Measurements from ENCODE around the gene SLC6A11.

Gene SLC6A11

GRCh38 chr3:10927551-10927950 lies 111.5 kb downstream of the SLC6A11 start:
- TF ChIP-seq, protein P1, sequence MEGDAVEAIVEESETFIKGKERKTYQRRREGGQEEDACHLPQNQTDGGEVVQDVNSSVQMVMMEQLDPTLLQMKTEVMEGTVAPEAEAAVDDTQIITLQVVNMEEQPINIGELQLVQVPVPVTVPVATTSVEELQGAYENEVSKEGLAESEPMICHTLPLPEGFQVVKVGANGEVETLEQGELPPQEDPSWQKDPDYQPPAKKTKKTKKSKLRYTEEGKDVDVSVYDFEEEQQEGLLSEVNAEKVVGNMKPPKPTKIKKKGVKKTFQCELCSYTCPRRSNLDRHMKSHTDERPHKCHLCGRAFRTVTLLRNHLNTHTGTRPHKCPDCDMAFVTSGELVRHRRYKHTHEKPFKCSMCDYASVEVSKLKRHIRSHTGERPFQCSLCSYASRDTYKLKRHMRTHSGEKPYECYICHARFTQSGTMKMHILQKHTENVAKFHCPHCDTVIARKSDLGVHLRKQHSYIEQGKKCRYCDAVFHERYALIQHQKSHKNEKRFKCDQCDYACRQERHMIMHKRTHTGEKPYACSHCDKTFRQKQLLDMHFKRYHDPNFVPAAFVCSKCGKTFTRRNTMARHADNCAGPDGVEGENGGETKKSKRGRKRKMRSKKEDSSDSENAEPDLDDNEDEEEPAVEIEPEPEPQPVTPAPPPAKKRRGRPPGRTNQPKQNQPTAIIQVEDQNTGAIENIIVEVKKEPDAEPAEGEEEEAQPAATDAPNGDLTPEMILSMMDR (IDR thresholded peaks at IDR 0.05; ENCODE audit: borderline replicate concordance, insufficient read depth, low read depth, low read length) = no peak
- no peak overlapping the region for H3K4me3 ChIP-seq (ENCODE audit: low read depth, low read length)

- TF ChIP-seq, protein P1 (IDR thresholded peaks at IDR 0.05; ENCODE audit: borderline replicate concordance, insufficient read depth, low read depth, low read length) = no peak
- H3K4me3 ChIP-seq (ENCODE audit: low read depth, low read length) = no peak overlapping the region
Observed at GRCh38 chr3:10928407-10928960, 112.5 kb downstream of the SLC6A11 start.

DNA sequence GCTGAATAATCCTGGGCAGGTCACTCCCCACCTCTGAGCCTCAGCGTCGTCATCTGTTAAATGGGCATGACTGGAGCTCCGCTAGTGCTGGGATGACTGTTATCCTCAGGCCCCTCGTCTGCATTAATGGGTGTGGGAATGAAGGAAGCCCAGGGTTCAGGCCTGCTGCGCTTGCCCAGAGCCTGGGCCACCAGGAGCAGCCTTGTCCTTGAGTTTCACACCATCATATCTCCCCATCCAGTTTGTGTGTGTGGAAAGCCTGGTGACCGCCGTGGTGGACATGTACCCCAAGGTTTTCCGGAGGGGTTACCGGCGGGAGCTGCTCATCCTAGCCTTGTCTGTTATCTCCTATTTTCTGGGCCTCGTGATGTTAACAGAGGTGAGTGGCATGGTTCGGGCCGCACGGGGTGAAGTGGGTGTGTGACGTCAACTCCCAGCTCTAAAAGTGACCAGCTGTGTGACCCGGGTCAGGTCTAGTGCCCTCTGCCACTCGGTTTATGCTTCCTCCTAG lies 113.0 kb downstream of the SLC6A11 start:
- TF ChIP-seq, protein P1 (IDR thresholded peaks at IDR 0.05; ENCODE audit: borderline replicate concordance, insufficient read depth, low read depth, low read length) = no peak

DNA sequence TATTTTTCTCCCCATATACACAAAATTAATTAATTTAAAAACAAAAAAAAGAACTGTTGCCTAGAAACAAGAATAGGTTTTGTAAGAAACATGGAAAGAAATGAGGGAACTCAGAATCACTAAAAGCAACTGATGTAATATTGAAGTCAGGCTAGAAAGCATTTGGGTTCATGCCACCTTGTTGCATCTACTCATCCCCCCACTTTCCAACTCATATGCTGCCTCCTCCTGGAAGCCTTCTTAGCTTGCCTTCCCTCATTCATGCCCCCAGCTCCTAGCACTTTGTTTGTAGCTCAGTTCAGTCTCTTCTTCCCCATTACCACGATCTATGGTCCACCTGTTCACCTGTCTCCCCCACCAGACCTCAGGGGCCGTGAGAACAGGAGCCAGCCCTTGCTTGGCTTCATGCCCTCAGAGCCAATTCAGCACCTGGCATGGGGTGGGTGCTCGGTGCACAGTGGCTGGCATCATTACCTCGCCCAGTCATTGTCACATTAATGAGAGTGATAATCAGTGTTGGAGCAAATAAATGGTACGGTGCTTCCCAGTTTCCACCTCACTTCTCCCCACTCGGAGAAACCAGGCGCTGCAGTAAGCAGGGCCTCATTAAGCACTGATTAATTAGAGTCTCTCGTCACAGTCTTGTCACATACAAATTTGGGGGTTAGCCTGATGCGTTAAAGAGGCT lies 114.1 kb downstream of the SLC6A11 start:
- no peak overlapping the region for H3K4me3 ChIP-seq (ENCODE audit: low read depth, low read length)
- TF ChIP-seq, protein P1 (IDR thresholded peaks at IDR 0.05; ENCODE audit: borderline replicate concordance, insufficient read depth, low read depth, low read length) = no peak

More for the DNA sequence above, 113.0 kb downstream of the SLC6A11 start:
- no peak overlapping the region for H3K4me3 ChIP-seq (ENCODE audit: low read depth, low read length)

DNA sequence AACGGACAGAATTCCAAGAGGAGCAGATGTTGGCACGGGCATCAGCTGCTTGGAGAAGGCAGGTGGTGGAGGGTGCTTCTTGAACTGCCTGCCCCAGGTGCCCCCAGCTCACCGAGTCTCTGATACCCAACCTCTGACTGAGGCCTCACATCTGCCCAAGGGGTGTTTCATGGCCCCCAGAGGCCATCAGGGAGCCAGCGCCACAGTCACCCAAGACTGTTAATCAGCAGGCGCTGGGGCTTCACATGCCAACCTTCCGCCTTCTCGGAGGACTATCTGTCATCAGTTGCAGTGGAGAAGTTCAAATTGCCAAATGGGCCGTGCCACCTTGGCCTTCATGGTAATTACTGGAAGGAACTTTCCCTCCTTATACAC lies 114.6 kb downstream of the SLC6A11 start:
- TF ChIP-seq, protein P1 (IDR thresholded peaks at IDR 0.05; ENCODE audit: borderline replicate concordance, insufficient read depth, low read depth, low read length) = no peak
- H3K4me3 ChIP-seq (ENCODE audit: low read depth, low read length) = no peak overlapping the region

DNA sequence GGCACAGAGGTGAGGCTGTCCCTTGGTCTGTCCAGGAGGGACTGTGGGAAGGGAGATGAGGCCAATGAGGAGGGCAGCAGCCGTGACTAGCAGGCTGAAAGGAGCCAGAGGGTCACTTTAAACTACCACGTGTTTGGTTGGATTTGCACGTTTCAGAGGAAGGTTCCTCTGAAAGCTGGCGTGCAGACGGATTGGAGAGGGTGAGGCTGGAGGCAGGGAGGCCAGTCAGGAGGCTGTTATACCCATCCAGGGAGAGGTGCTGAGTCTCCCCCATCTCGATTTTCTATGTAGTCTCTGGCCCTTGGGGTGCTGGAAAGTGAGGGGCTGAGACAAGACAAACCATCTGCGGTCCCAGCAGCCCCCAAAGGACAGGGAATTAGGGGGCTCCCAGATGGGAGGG lies 116.6 kb downstream of the SLC6A11 start:
- TF ChIP-seq, protein P1 (IDR thresholded peaks at IDR 0.05; ENCODE audit: borderline replicate concordance, insufficient read depth, low read depth, low read length) = no peak
- no peak overlapping the region for H3K4me3 ChIP-seq (ENCODE audit: low read depth, low read length)

DNA sequence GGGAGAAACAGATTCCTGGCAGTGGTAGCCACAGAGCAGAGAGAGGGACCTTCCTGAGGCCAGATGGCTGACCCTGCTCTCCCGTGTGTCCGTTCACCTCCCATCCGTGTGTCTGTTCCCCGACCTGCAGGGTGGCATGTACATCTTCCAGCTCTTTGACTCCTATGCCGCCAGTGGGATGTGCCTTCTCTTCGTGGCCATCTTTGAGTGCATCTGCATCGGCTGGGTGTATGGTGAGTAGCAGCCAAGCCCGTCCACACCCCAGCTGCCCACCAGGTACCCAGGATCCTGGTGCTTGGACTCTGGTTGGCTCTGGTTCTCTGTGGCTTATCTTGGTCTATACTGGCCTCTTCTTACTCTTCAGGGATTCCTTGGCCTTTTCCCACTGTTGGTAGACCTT lies 117.0 kb downstream of the SLC6A11 start:
- no peak overlapping the region for H3K4me3 ChIP-seq (ENCODE audit: low read depth, low read length)
- TF ChIP-seq, protein P1 (IDR thresholded peaks at IDR 0.05; ENCODE audit: borderline replicate concordance, insufficient read depth, low read depth, low read length) = no peak
